Measurements from ENCODE around the gene GPS1.

Gene GPS1

GRCh38 chr17:82024859-82025258, 26.8 kb upstream of the GPS1 start:
- no peak for TF ChIP-seq JUND (IDR thresholded peaks at IDR 0.05; ENCODE audit: low read depth)
- in situ Hi-C loops (cut with HindIII; ENCODE audit: low pct_unique_long_range_greater_than_20kb, low sequenced_read_pairs): no loop called here

DNA sequence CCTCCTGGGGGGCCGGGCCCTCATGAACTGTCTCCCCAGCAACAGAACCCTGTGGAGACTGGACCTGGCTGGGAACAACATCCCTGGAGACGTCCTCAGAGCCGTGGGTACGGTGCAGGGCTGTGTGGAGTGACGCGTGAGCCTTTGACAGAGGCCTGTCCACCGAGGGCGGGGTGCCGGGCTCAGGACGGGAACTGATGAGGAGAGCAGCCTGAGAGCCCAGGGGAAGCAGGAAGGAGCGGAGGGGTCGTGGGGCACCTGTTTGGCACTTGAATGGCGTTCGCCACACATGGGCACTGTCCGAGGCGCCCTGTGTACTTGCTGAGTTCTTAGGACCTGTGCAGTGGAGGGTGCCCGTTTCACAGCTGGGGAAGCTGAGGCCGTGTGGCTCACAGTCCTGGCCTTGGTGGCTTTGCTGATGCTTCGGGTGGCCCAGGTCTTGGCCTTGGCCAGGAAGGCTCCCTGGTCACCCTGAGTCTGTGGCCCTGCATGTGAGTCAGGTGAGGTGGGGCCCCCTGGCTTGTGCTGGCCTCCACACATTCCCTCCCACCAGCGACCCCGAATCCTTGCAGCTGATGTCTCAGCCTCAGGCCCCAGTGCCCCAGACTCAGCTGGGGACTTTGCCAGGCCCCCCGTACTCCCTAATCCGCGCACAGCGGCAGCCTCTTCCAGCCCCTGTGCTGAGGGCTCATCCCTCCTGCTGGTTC, 26.1 kb upstream of the GPS1 start:
- in situ Hi-C loops (cut with HindIII; ENCODE audit: low pct_unique_long_range_greater_than_20kb, low sequenced_read_pairs): no loop called here
- TF ChIP-seq JUND (IDR thresholded peaks at IDR 0.05; ENCODE audit: low read depth): no peak
- DNase-seq (ENCODE audit: low read depth in 1 of 2, low spot score in 1 of 2): no peak

More at GRCh38 chr17:82024859-82025258, 26.8 kb upstream of the GPS1 start:
- no peak for DNase-seq (ENCODE audit: low read depth in 1 of 2, low spot score in 1 of 2)

DNA sequence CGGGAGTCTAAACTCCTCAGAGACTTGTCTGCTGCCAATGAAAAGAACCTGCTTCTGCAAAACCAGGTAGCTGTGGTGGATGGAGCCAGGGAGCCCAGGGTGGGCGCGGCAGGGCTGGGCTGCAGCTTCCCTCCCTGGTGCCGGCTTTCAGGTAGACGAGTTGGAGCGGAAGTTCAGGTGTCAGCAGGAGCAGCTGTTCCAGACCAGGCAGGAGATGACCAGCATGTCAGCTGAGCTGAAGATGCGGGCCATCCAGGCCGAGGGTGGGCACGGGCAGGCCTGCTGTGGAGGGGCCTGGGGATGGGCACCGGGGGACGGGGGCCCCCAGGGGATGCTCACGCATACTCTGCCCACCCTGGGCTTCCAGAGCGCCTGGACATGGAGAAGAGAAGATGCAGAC, 23.5 kb upstream of the GPS1 start:
- no peak for DNase-seq (ENCODE audit: low read depth in 1 of 2, low spot score in 1 of 2)
- no peak for TF ChIP-seq JUND (IDR thresholded peaks at IDR 0.05; ENCODE audit: low read depth)
- in situ Hi-C loops (cut with HindIII; ENCODE audit: low pct_unique_long_range_greater_than_20kb, low sequenced_read_pairs): no loop called here

GRCh38 chr17:82028966-82029365, 22.7 kb upstream of the GPS1 start:
- no peak for DNase-seq (ENCODE audit: low read depth in 1 of 2, low spot score in 1 of 2)
- in situ Hi-C loops (cut with HindIII; ENCODE audit: low pct_unique_long_range_greater_than_20kb, low sequenced_read_pairs): no loop called here
- no peak for TF ChIP-seq JUND (IDR thresholded peaks at IDR 0.05; ENCODE audit: low read depth)

- no peak for DNase-seq (ENCODE audit: low read depth in 1 of 2, low spot score in 1 of 2)
- TF ChIP-seq JUND (IDR thresholded peaks at IDR 0.05; ENCODE audit: low read depth): no peak
- in situ Hi-C loops (cut with HindIII; ENCODE audit: low pct_unique_long_range_greater_than_20kb, low sequenced_read_pairs): no loop called here
Observed at GRCh38 chr17:82029391-82029790, 22.3 kb upstream of the GPS1 start.

DNA sequence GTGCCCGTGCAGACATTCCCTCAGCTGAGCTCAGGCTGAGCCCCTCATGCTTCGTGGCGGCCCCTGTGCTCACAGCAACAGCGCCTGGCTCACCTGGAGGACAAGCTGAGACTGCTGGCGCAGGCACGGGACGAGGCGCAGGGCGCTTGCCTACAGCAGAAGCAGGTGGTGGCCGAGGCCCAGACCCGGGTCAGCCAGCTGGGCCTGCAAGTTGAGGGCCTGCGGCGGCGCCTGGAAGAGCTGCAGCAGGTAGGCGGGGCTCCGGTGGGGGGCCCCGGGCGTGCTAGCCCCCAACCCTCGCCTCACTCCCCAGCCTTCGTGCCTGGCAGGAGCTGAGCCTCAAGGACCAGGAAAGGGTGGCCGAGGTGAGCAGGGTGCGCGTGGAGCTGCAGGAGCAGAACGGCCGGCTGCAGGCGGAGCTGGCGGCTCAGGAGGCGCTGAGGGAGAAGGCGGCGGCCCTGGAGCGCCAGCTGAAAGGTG, 21.7 kb upstream of the GPS1 start:
- in situ Hi-C loops (cut with HindIII; ENCODE audit: low pct_unique_long_range_greater_than_20kb, low sequenced_read_pairs): no loop called here
- TF ChIP-seq JUND (IDR thresholded peaks at IDR 0.05; ENCODE audit: low read depth): no peak
- no peak for DNase-seq (ENCODE audit: low read depth in 1 of 2, low spot score in 1 of 2)

GRCh38 chr17:82030470-82031302, 21.0 kb upstream of the GPS1 start:
- in situ Hi-C loops (cut with HindIII; ENCODE audit: low pct_unique_long_range_greater_than_20kb, low sequenced_read_pairs): no loop called here
- DNase-seq (ENCODE audit: low read depth in 1 of 2, low spot score in 1 of 2): peak; percentile 91 to 93
- no peak for TF ChIP-seq JUND (IDR thresholded peaks at IDR 0.05; ENCODE audit: low read depth)

DNA sequence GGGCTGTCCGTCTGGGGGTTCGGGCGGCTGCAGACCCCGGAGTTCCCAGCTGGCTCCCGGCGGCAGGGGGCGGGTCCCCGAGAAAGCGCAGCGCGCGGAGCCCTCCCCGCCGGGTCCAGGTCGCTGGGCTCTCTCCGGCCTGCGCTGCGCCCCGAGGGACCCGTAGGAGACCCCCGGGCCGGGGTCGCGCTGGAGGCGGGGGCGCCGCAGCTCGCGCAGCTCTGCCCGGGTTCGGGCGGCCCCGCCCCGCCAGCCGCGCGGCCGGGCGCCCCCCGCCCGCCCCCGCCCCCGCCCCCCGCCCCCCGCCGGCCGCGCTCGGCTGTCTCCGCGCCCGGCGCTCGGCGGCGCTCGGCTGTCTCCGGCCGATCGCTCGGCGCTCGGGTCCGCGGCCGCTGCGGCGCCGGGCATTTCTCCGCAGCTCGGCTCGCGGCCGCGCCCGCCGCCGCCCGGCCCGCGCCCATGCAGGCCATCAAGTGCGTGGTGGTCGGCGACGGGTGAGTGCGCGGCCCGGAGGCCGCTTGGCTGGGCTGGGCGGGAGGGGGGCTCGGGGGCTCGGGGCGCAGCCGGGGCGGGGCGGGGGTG, 20.3 kb upstream of the GPS1 start, which contains the start of gene RAC3:
TSS of gene RAC3 (plus strand) at position 376 of the 582 bp plus-strand sequence. CDS start at position 460, 84 bp downstream.
- DNase-seq (ENCODE audit: low read depth in 1 of 2, low spot score in 1 of 2): peak in 1 of 2 experiments; percentile 66
- no peak for TF ChIP-seq JUND (IDR thresholded peaks at IDR 0.05; ENCODE audit: low read depth)
- in situ Hi-C loops (cut with HindIII; ENCODE audit: low pct_unique_long_range_greater_than_20kb, low sequenced_read_pairs): no loop called here

DNA sequence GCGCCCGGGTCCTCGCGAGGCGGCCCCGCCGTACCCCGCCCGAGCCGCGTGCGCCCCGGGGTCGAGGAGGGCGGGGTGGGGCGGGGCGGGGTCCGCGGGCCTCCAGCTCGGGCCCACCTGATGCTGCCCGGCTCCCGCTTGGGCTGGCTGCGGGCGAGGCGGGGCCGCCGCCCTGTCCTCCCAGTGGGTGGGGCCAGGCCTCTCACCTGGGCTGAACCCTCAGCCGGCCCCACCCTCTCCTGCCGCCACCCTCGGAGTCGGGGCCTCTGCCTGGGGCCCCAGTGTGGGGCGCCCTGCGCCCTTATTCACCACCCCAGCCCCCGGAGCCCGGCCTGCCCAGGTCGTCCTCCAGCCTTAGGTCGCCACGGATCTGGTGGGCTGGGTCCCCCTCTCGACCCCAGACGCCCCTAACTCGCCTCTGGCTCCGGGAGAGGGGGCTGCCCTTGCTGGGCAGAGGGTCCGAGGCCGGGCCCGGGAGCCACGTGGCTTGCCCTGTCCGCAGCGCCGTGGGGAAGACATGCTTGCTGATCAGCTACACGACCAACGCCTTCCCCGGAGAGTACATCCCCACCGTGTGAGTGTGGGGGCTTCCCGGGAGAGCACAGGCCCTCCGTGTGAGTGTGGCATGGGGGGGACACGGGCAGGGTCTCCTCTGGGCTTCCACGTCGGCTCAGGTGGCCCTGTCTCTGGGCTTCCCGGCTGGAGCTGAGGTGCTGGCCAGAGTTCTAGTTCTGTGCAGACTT, 19.6 kb upstream of the GPS1 start:
- in situ Hi-C loops (cut with HindIII; ENCODE audit: low pct_unique_long_range_greater_than_20kb, low sequenced_read_pairs): no loop called here
- DNase-seq (ENCODE audit: low read depth in 1 of 2, low spot score in 1 of 2): peak; percentile 80 to 85
- no peak for TF ChIP-seq JUND (IDR thresholded peaks at IDR 0.05; ENCODE audit: low read depth)

- TF ChIP-seq JUND (IDR thresholded peaks at IDR 0.05; ENCODE audit: low read depth): no peak
- no peak for DNase-seq (ENCODE audit: low read depth in 1 of 2, low spot score in 1 of 2)
- in situ Hi-C loops (cut with HindIII; ENCODE audit: low pct_unique_long_range_greater_than_20kb, low sequenced_read_pairs): no loop called here
Observed at GRCh38 chr17:82033359-82034085, 18.2 kb upstream of the GPS1 start.

DNA sequence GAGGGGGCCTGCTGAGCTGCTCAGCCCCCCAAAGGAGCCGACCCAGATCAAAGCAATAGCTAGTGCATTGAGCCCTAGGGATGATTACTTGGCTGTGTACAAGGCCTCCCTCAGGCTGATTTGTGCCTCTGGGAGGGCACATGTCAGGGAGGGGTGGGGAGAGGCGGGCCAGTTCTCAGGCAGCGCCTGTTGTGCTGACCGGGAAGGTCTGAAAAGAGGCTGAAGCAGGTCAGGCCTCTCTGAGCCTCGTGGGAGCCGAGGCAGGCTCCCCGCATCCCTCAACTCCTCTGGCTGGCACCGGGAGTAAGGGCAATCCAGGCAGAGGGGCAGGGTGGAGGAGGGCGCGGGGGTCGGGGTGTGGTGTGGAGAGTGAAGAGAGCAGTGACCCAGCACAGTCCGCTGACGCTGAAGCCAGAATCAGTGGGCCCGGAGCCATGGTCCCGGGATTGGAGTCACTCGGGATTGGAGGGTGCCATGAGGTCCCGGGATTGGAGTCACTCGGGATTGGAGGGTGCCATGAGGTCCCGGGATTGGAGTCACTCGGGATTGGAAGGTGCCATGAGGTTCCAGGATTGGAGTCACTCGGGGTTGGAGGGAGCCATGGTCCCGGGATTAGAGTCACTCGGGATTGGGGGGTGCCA, 17.2 kb upstream of the GPS1 start:
- no peak for DNase-seq (ENCODE audit: low read depth in 1 of 2, low spot score in 1 of 2)
- TF ChIP-seq JUND (IDR thresholded peaks at IDR 0.05; ENCODE audit: low read depth): no peak
- in situ Hi-C loops (cut with HindIII; ENCODE audit: low pct_unique_long_range_greater_than_20kb, low sequenced_read_pairs): no loop called here
